PC-9 (cell line): ENCODE measurements around the gene TERT.

Source experiments
- CTCF ChIP-seq: fragments of 200-600 bp; sonication (generic); conservative IDR thresholded peaks from 2 replicates; pipeline ENCODE4 v1.6.1; 2017; ENCODE audit warnings: mixed run types, antibody characterized with exemption, mild to moderate bottlenecking, moderate library complexity
- EZH2 ChIP-seq: fragments of 200-600 bp; sonication (generic); IDR thresholded peaks from 2 replicates; pipeline ENCODE4 v1.8.0; 2017; ENCODE audit warnings: antibody characterized with exemption, low read depth

GRCh38 chr5:1235838-1236237 is 59.0 kb downstream of the TERT start:
- TF ChIP-seq CTCF (no peak), EZH2 (no peak)
